Measurements from ENCODE around the gene NDST3. TPM values are rescaled to one million over a fixed set of nuclear protein-coding genes. Genes with fewer than 3 reads are reported as not detected.

The NDST3 gene
- total RNA-seq, 1 donor from 2014 or later = 1.5 TPM

- DNase-seq (ENCODE audit: extremely low spot score, unreplicated experiment) = no peak
- Mint-ChIP-seq H3K27ac (no peak overlapping the region), H3K4me3 (no peak overlapping the region), H3K27me3 (no peaks in the 10 kb centered on the region), H3K4me1 (ENCODE audit: unreplicated experiment) (no peaks in the 10 kb centered on the region), H3K36me3 (no peaks in the 10 kb centered on the region), H3K9me3 (no peaks in the 10 kb centered on the region)
- no peak for TF ChIP-seq CTCF (conservative IDR thresholded peaks at IDR 0.05)
Observed at GRCh38 chr4:118086344-118086743, 52.1 kb downstream of the NDST3 start.

- H3K9me3 Mint-ChIP-seq = no peaks in the 10 kb centered on the region
- no peak for DNase-seq (ENCODE audit: extremely low spot score, unreplicated experiment)
- no peak overlapping the region for H3K4me3 Mint-ChIP-seq
- TF ChIP-seq CTCF (conservative IDR thresholded peaks at IDR 0.05) = no peak
- no peaks in the 10 kb centered on the region for H3K36me3 Mint-ChIP-seq
- H3K4me1 Mint-ChIP-seq (ENCODE audit: unreplicated experiment) = no peaks in the 10 kb centered on the region
- H3K27me3 Mint-ChIP-seq = no peaks in the 10 kb centered on the region
- H3K27ac Mint-ChIP-seq = no peak overlapping the region
Observed at GRCh38 chr4:118087366-118087765, 53.1 kb downstream of the NDST3 start.

- Mint-ChIP-seq H3K27ac (no peak overlapping the region), H3K4me1 (ENCODE audit: unreplicated experiment) (no peaks in the 10 kb centered on the region), H3K27me3 (peaks cover 2% of the 10 kb centered on the region), H3K9me3 (no peaks in the 10 kb centered on the region), H3K4me3 (no peak overlapping the region), H3K36me3 (no peaks in the 10 kb centered on the region)
- DNase-seq (ENCODE audit: extremely low spot score, unreplicated experiment) = no peak
- no peak for TF ChIP-seq CTCF (conservative IDR thresholded peaks at IDR 0.05)
Observed at GRCh38 chr4:118099106-118099505, 64.8 kb downstream of the NDST3 start.

- no peak overlapping the region for H3K4me3 Mint-ChIP-seq
- TF ChIP-seq CTCF (conservative IDR thresholded peaks at IDR 0.05) = no peak
- no peak overlapping the region for H3K27ac Mint-ChIP-seq
- no peaks in the 10 kb centered on the region for H3K4me1 Mint-ChIP-seq (ENCODE audit: unreplicated experiment)
- no peaks in the 10 kb centered on the region for H3K9me3 Mint-ChIP-seq
- H3K27me3 Mint-ChIP-seq = no peaks in the 10 kb centered on the region
- H3K36me3 Mint-ChIP-seq = no peaks in the 10 kb centered on the region
- no peak for DNase-seq (ENCODE audit: extremely low spot score, unreplicated experiment)
Observed at GRCh38 chr4:118102195-118102594, 67.9 kb downstream of the NDST3 start.

- no peak overlapping the region for H3K4me3 Mint-ChIP-seq
- no peaks in the 10 kb centered on the region for H3K4me1 Mint-ChIP-seq (ENCODE audit: unreplicated experiment)
- H3K27me3 Mint-ChIP-seq = no peaks in the 10 kb centered on the region
- H3K27ac Mint-ChIP-seq = no peak overlapping the region
- DNase-seq (ENCODE audit: extremely low spot score, unreplicated experiment) = no peak
- H3K36me3 Mint-ChIP-seq = no peaks in the 10 kb centered on the region
- H3K9me3 Mint-ChIP-seq = no peaks in the 10 kb centered on the region
- TF ChIP-seq CTCF (conservative IDR thresholded peaks at IDR 0.05) = no peak
Observed at GRCh38 chr4:118112117-118113046, 78.1 kb downstream of the NDST3 start.
